ENCODE results near the gene FXYD6.
A peak's percentile ranks its signal among the peaks of the same experiment; 100 is the strongest.
"Not testable (repeated sequence)": the region's sequence is repeated elsewhere in the genome, so short reads cannot be mapped to it uniquely, and the experiment has no call there.

Gene FXYD6

DNA sequence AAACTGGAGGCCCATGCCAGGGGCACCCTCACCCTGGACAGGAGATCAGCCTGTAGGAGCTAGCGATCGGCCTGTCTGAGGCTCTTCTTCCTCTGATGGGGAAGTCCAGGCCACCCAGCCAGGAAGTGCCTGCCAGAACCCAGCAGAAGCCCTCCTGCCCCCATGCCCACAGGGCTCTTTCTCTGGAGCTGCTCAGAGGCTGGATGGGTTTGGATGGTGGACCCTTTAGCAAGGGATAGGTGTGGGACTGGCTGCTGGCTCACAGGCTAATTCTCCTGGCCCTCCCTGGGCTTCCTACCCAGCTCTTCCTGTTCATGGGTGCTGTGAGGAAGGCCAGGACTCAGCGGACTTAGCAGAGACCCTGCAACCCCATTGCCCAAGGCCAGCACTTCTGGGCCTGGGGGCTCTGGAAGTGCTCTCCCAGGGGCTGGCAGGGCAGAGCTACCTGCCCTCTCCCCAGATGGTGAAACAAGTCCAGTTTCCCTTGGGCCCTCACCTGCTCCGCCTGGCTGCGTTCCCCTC, 59.6 kb downstream of the FXYD6 start:
- DNase-seq (ENCODE audit: low read depth in 2 of 2): no peak

DNA sequence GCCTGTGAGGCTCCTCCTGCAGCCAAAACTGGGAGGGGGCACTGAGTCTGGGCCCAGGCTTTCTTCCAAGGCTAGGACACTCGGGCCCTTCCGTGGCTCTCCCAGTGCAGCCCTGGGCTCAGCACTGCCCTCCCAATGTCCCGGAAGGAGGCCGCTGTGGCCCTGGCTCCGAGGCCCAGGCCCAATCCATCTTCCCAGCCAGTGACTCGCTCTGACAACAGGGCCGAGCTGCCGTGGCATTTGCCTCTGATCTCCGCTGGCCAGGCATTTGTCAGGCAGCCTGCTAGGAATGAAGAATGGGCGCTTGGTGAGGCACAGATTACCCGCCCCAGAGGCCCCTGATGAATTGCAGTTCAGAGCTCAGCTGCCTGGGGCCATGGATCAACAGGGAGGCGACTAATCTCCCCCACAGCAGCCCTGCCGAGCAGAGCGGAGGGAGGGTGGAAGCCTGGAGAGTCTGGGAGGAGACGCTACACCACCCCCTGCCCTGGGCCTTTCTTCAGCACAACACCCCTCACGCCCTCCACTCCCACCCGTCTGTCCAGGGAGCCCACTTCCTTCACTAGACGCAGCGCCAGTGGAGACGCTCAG, 60.2 kb downstream of the FXYD6 start:
- DNase-seq (ENCODE audit: low read depth in 2 of 2): no peak

DNA sequence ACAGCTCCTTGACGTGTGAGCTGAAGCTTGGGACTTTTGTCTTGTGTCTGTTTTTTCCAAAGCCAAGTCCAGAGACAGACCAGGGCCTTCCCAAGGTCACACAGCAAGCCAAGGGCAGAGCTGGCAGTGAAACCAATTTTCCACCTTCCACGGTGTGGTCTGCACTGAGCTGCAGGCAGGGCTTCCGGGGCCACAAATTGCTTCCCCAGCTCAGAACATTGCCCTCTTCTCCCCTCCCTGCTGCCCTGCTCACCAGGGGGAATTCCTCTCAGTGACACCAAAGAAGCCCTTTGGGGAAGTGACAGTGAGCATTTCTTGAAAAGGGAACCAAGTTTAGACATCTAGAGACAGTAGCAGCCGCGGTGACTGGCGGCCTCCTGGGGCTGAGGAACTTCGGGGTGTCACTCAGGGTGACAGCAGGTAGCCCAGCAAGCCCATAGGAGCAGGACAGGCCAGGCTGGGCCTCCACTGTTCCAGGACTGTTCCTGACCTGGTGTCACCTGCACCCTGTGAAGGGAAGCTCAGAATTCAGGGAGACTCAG, 61.1 kb downstream of the FXYD6 start:
- peak; percentile 29 to 44 for DNase-seq (ENCODE audit: low read depth in 2 of 2)

DNA sequence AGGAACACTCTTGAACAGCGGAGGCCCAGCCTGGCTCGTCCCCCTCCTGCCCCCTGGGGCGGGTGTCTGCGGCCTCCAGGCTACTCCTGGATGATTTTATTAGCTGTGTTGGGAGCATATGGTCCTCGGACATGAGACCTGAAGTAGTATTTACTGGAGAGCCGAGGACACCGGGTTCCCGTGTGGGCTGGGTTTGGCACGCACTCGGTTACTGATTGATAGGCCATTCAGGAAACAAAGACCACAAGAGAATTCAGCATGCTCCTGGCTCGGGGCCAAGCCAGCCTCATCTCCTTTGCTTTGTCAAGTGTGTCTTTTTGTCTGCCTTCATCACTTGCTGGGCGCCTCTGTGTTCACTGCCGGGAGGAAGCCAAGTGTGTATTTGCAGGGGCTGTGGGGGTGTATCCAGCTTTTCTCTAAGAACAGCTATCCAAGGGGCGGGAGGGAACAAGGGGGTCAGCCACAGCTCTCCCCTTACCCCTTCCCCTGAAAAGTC, 61.6 kb downstream of the FXYD6 start:
- peak; percentile 57 to 71 for DNase-seq (ENCODE audit: low read depth in 2 of 2)

DNA sequence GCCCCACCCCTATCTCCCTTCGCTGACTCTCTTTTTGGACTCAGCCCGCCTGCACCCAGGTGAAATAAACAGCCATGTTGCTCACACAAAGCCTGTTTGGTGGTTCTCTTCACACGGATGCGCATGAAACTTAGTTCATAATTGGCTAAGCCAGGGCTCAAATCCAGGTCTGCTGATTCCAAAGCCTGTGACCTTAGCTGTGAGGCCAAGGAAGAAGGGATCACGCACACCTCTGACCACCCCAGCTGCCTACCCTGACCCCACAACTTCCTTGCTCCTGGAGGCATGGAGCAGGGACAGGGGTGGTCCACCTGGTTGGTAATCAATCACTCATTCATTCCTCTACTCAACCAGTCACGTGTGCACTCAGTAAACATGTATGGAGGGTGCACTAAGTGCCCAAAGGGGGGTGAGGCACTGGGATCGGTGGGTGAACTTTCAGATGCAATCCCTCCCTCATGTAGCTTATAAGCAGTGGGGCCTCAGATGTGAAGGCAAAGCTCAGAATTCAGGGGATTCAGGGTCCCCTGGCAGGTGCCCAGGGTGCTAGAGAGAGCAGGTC, 62.2 kb downstream of the FXYD6 start:
- no peak for DNase-seq (ENCODE audit: low read depth in 2 of 2)

DNA sequence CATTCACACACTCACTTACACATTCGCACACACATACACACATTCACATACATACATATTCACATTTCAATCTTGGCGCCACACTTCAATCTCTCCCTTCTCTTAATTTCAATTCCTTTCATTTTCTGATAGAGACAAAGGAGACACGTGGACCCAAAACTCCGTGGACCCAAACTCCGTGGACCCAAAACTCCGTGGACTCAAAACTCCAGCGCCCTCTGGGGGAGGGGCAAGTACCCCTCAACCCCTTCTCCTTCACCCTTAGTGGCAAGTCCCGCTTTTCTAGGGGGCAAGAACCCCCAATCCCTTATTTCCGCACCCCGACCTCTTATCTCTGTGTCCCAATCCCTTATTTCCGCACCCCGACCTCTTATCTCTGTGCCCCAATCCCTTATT, 66.4 kb downstream of the FXYD6 start:
- not testable (repeated sequence) for DNase-seq (ENCODE audit: low read depth in 2 of 2)

DNA sequence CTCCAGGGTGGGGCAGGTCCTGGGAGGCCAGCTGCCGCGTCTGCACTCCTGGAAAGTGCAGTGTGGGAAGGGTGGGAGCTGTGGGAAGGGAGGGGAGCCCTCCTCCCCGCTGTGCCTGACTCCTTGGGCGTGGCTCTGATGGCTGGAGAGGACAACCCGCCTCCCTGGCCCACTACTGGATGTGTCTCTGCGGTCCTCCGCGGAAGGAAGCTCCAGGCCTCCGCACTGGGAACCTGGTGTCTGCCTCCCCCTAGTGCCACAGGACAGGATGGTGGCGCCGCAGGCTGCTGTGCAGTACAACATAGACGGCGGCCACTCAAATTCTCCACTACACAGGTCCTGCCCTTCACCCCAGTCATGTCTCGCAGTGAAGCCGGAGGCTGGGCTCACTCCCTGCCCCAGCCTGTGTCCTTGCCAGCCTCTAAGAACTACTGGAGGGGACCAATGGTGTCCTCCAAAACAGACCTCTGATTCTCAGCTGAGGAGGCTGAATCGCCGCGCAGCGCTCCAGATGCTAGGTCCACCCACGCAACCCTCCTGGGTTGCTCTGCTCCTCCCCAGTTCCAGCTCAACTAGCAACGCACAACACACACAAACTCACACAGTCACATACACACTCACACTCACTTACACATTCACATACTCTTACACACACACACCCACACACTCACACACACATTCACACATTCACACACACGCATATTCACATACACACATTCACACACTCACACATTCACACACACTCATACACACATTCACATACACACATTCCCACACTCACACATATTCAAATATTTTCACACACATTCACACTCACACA, 67.0 kb downstream of the FXYD6 start:
- DNase-seq (ENCODE audit: low read depth in 2 of 2): no peak

DNA sequence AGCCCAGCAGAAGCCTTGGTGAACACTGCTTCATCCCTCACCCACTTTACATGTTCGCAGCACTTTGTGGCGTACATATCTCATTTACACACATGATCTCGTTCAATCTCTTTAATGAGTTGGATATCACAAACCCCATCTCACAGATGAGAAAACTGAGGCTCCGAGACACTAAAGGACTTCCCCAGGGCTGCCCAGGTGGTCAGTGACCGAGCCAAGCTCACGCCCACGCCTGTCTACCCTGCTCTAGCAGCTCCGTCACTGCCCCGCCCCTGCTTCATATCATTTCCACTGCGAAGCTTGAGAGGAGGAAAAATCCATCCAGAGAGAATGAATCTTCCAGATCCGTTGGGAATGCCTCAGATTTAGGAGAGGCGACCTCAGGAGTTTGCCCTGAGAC, 67.7 kb downstream of the FXYD6 start:
- no peak for DNase-seq (ENCODE audit: low read depth in 2 of 2)

DNA sequence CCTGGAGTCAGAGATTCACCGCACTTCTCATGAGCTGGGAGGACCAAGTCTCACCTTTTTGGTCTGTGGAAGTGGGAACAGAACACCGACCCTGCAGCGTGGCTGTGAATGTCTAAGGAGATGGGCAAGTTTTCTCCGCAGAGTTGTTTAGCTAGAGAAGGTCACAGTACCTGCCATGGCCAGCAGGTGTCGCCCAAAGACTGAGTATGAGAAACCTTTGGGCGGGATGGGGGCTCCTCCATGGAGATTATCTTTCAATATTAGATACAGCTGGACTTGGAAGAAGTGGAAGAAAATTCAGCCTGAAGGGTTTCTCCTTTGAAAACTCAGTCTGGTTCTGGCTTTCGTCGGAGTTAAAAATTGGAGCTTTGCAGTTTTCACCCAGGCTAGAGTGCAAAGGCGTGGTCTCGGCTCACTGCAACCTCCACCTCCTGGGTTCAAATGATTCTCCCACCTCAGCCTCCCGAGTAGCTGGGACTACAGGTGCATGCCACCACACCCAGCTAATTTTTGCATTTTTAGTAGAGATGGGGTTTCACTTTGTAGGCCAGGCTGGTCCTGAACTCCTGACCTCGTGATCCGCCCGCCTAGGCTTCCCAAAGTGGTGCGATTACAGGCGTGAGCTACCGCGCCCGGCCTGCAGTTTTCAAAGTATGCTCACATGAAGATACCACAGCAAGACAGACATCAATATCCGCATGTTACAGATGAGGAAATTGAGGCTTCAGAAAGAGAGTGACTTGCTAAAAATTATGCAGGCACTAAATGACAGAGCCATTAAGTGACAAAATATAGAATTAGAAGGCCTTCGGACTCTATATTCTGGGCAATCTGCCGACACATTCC, 68.8 kb downstream of the FXYD6 start:
- DNase-seq (ENCODE audit: low read depth in 2 of 2): peak; percentile 43 to 78

DNA sequence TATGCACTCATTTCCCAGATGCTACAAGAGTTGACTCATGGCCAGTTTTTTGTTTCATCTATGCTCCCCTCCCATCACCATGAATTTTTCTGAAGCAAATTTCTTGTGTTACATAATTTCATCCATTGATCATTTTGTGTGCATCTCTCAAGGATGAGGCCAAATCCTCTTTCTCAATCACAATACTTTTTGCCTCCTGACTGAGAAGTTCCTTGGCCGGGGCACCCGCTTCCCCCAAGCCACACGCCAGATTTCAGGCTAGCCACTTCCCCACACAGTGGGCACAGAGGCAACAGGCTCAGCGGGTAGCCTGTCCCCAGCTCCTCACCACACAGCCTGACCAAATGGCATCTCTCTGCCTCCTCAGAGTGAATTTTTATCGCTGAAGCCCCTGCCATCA, 69.6 kb downstream of the FXYD6 start:
- no peak for DNase-seq (ENCODE audit: low read depth in 2 of 2)

DNA sequence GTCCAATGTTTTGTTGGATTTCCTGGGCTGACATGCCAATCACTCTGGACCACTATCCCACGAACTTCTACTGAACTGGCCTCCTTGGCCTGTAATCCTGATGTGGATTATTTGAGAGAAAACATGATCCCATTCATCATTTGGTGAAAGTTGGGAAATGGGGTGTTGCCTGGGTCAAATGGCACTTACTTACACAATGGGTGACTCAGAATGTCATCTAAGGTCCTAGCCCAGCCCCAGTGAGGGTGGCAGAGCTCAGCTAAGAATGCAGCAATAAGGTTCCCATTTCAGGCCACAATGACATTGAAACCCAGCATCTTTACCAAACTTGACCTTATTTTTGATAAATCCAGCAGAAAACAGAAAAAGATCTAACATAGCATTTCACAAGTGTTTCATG, 71.4 kb downstream of the FXYD6 start:
- DNase-seq (ENCODE audit: low read depth in 2 of 2): no peak

DNA sequence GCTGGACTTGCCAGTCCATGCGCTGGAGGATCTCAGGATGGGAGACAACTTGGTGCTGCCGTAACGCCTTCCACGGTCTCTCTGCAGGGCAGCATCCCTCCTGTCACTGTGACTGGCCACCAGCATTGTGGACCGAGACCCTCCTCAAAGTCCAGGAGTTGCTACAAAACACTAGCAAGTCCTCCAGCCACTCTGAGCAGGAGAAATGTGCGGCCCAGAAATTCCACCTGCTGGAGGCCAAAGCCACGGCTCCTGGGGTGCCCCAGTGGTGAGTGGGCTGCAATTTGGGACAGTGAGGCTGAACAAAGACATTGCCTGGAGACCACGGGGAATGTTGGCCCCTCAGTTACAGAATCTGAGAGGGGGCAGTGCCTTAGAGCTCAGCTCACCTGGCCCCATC, 72.6 kb downstream of the FXYD6 start:
- no peak for DNase-seq (ENCODE audit: low read depth in 2 of 2)

DNA sequence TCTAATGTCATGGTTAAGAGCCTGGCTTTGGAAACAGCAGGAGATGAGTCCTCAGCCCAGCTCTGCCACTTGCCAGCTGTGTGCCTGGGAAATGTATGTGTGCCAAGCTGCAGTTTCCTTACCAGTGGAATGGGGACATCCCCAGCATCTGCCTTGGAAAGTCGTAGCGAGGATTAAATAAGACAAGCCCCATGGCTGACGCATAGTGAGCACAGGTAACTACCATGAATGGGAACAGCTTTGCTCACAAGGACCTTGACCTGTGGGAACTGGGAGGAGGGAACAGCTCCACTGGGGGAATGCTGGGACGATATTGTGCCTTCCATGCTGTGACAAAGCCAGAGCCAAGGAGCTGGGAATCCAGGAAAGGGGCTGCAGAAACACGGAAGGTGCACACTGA, 76.8 kb downstream of the FXYD6 start:
- DNase-seq (ENCODE audit: low read depth in 2 of 2): no peak

DNA sequence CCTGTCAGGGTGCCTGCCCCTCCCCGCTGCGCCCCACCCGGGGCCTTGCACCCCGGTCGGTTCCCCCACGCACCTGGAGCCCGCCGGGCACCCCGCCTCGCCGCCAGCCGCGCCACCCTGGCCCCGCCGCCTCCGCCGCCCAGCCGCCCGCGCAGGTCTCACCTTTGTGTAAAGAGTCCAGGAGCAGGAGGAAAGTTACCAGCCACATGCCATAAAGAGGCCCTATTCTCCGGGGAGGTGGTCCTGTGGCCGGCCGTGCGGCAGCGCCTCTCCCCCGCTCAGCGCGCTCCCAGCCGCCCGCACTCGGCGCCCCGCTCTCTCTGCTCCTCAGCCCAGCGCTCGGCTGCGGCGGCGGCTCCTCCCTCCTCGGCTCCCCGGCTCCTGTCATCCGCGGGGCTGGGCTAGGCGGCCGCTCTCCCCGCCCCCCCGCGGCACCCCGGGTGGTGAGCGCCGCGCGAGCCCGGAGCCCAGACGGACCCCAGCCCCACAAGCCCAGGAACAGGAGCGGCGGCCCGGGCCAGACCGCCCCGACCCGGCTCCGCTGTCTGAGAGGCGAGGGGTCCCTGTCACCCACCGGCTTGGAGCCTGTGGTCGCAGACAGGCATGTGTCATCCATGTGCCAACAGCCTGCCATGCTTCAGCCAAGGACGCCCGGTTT, 79.5 kb downstream of the FXYD6 start, which contains the start of gene DSCAML1:
Gene DSCAML1, minus strand, starts transcription at position 345 of the 658 bp plus-strand sequence. Its CDS starts 137 bp downstream, at position 208.
- DNase-seq (ENCODE audit: low read depth in 2 of 2): no peak

DNA sequence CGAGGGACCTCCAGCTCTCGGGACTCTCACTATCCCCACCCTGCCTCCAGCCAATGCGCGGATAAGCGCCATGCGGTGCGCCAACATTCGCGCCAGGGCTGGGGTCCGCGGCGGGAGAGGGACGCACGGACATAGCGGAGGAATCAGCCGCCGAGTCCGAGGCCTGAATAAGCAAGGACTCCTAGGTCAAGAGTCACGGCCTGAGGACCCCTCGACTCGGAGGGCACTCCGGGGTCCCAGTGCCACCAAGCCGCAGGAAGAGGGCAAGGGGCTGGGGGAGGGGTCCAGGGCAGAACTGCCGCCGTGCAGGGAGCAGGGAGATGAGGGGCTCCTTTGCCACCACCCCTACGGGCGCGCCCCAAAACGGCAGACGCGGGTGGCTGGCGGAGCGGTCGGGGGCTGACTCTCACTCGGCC, 80.0 kb downstream of the FXYD6 start:
- no peak for DNase-seq (ENCODE audit: low read depth in 2 of 2)

DNA sequence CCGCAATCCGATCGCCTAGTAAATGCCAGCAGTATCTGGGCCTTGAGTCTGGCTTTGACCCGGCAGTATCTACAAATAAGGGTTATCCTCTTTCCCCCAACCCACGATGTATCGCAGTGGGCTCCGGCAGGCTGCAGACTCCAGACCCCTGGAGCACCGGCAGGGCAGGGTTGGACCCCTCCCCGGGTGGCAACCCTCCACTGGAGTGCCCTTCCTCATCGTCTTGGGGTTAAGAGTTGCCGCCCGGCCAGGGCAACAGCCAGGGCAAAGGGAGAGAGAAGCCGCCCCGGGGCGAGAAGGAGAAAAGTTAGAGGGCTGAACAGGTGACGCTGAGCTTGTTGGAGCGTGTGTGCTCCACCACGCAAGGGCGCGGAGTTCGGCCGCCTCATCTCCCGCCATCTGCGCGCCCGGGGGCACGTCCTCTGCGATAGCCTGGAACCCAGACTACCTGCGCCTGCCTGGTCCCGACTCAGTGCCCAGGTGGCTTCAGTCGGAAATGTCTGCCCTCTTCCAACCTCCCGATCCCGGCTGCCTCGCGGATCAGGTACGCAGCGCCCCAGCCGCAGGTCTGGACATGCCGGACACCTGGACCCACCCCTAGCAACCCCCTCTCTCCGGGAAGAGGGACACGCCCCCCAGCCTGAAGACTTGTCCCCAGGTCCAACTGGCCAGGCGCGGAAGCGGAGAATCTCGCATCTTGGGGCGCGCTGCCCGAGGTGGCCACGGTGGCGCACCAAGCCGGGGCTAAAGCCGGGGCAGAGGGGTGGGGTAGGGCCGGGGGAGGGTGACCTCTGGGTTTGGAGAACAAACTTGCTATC, 80.6 kb downstream of the FXYD6 start:
- no peak for DNase-seq (ENCODE audit: low read depth in 2 of 2)

DNA sequence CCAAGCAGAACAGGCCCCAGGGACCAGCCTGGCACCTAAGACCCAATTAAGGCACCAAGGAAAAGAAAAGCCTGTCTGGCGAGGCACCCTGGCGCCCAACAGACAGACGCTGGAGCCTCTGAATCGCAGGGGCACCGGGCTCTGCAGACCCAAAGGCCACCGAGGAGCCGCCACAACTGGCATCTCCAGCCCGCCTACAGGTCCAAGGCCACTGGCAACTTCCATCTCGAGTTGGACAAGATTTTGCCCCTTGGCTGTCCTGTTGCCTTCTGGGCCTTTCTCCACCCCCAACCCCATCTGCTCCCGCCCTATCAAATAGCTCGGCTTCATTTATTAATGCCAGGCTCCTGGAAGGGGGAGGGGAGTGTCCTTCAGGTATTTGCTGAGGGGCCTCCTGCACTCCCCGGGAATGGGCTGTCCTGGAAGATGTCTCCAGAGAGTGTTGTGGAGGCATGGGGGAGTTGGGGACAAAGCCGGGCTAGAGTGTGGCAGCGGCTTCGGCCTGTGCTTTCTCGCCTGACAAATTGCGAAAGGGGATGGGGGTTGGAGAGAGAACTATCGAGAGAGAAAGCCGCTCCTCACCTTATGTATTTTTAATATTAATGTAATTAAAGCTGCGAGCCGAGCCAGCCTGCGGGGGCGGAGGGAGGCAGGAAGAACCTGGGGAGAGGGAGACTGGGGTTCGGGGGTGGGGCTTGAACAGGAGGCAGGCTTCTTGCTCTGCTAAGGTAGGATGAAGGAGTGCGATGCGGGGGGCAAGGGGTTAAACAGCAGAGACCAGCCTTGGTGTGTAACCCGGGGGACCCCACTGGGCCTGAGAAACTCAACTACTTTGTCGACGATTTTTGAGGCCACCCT, 81.5 kb downstream of the FXYD6 start:
- DNase-seq (ENCODE audit: low read depth in 2 of 2): no peak

DNA sequence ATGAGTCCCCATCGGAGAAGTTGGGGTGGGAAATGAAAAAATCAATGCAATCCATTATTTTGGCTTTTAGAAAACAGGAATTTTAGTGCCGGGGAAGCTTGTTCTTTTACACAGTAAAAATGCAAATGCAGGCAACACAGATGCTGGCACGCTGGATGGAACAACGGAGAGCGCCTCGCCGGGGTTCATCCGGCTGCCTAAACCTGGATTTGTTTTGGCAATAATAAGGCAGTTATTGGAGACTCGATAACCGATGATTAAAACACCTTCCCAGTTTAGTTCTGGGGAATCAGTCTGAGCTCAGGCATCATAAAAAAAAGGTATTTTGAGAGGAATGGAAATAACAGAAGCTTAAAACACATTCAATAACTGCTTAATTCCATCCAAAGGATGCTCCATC, 82.3 kb downstream of the FXYD6 start:
- no peak for DNase-seq (ENCODE audit: low read depth in 2 of 2)

DNA sequence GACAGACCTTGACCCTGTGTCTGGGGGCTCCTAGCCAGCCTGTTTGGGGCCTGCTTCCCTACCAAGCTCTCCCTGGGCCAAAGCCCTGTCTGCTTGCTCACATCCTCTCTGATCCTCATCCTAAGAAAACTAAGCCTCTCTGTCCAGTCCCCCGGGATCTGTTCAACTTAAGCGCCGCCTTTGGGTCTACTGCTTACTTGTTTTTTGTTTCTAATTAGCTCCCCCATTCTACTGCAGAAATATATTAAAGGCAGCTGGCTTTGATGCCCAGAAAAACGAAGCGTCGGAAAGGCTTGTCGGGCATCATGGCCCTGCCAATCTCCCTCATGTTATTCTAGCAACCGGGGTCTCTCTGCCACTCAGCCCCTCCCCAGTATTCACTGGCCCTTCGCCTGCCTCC, 82.9 kb downstream of the FXYD6 start:
- no peak for DNase-seq (ENCODE audit: low read depth in 2 of 2)

All from stimulated activated CD8-positive, alpha-beta memory T cell treated with anti-CD3 and anti-CD28 coated beads, Interleukin-7, amount 100 ng/mL, for 1 hour (primary cell).